MV-4-11 (cell line): ENCODE measurements around the gene HCAR3.
A peak's percentile ranks its signal among the peaks of the same experiment; 100 is the strongest.

Experiments
- DNase-seq: peaks from one replicate; lab custom pipeline; 2025; lab: John Stamatoyannopoulos, UW

The HCAR3 gene

DNA sequence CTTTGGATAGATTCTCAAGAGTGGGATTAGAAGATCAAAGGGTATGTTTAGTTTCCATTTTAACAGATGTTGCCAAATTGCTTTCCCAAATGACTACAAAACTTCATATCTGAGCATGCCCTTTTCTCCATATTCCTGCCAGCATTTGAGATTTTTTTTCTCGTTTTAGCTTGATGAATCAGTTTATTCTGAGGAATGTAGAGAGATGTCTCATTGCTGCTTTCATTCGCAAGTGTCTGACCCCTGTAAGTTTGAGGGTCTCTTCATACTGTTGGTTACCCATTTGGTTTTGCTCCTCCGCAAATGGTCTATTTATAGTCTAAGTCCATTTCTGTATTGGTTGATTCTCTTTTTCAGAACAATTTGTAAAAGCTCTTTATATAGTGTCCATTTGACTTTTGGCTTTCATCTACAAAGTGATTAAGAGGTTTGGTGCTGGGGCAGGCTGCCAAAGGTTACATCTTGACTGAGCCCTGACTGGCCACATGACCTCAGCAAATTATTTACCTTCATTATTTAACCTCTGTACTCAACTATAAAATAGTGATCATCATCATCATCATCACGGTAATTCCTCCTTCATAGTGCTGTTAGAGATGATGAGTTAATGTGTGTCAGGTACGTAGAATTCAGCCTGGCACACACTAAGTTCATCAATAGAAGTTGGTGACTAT, 47.1 kb downstream of the HCAR3 start:
- DNase-seq, result no peak

DNA sequence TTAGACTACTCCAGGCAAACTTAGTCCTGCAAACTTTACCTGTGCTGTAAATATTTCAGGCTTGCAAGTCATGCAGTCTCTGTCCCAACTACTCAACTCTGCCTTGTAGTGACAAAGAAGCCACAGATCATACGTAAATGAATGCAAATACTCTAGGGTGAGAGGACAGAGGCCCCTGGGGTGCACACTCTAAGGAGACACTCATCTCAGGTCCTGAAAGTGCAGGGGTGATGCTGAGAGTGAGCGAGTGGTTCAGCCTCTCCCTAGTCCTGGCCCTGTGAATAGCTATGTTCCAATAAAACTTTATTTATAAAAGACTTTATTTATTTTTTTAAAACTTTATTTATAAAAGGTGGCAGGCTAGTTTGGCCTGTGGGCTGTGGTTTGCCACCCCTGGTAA, 48.3 kb downstream of the HCAR3 start:
- no peak for DNase-seq

DNA sequence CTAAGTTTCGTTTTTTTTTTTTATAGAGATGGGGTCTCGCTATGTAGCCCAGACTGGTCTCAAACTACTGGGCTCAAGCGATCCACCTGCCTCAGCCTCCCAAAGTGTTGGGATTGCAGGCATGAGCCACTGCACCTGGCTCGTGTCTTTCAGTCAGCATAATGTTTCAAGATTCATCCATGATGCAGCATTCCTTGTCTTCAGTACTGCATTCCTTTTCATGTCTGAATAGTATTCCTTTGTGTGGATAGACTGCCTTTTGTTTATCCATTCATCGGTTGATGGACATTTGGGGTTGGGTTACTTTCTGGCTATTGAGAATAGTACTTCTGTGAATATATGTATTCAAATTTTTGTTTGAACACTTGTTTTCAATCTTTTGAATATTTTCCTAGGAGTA, 50.9 kb downstream of the HCAR3 start:
- DNase-seq, result no peak

DNA sequence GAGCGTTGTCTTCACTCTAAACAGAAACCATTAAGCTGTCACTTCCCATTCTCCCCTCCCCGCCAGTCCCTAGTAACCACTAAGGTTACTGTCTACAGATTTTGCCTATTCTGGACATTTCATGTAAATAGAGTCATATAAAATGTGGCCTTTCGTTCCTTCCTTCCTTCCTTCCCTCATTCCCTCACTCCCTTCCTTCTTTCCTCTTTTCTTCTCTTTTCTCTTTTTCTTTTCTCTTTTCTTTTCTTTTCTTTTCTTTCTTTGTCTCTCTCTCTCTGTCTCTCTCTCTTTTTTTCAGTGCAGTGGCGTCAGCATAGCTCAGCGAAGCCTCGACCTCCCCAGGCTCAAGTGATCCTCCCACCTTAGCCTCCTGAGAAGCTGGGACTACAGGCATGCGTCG, 51.3 kb downstream of the HCAR3 start:
- peak; percentile 18 for DNase-seq
